Measurements from ENCODE around the gene TSPAN13. TPM values are rescaled to one million over a fixed set of nuclear protein-coding genes. Genes with fewer than 3 reads are reported as not detected.

The TSPAN13 gene
- total and polyA plus RNA-seq, 2 of the 4 experiments (the other 2 are of a cell fraction): 3.0 to 5.0 TPM

- Histone ChIP-seq H3K36me3 (ENCODE audit: control insufficient read depth, insufficient read depth, low read length) (no peaks in the 10 kb centered on the region), H3K14ac (replicated peaks; ENCODE audit: low read depth, low read length) (no peak overlapping the region), H2BK20ac (ENCODE audit: low read depth, low read length) (no peak overlapping the region), H3K9ac (ENCODE audit: low read depth, low read length) (no peak overlapping the region), H2BK5ac (ENCODE audit: low read depth, low read length, poor library complexity, severe bottlenecking) (no peak overlapping the region), H4K91ac (ENCODE audit: insufficient read depth, low read depth, low read length) (no peak overlapping the region), H3K18ac (ENCODE audit: low read depth, low read length) (no peak overlapping the region), H2AK5ac (ENCODE audit: low read depth, low read length) (no peak overlapping the region), H3K9me3 (ENCODE audit: control insufficient read depth, insufficient read depth, low read length) (no peaks in the 10 kb centered on the region), H2AK9ac (replicated peaks; ENCODE audit: low read depth, low read length, poor library complexity) (no peak overlapping the region), H4K20me1 (ENCODE audit: insufficient read depth, low read length) (no peaks in the 10 kb centered on the region), H2BK120ac (ENCODE audit: low read depth, low read length) (no peak overlapping the region), H3K4me3 (ENCODE audit: insufficient read depth, low read depth, low read length) (no peak overlapping the region), H4K8ac (ENCODE audit: low read depth in 2 of 2, low read length in 2 of 2) (no peak overlapping the region), H3K27ac (ENCODE audit: insufficient read depth, low read length) (no peak overlapping the region), H2AFZ (replicated peaks; ENCODE audit: low read length, poor library complexity) (no peak overlapping the region), H3K4me1 (ENCODE audit: control insufficient read depth, insufficient read depth, low read length) (no peaks in the 10 kb centered on the region), H3K4me2 (ENCODE audit: low read depth, low read length) (no peak overlapping the region), H4K5ac (ENCODE audit: low read depth, low read length) (no peak overlapping the region), H3K56ac (ENCODE audit: extremely low read depth, insufficient read depth, low read length) (no peak overlapping the region), H3K9me1 (ENCODE audit: insufficient read depth, low read length) (no peaks in the 10 kb centered on the region), H3K79me1 (ENCODE audit: low read depth in 1 of 2, low read length in 2 of 2) (no peaks in the 10 kb centered on the region), H3K23ac (ENCODE audit: low read depth, low read length) (no peak overlapping the region), H2BK15ac (ENCODE audit: low read depth, low read length) (no peak overlapping the region), H3K27me3 (ENCODE audit: control insufficient read depth, insufficient read depth, low read length) (no peaks in the 10 kb centered on the region), H3K4ac (ENCODE audit: low read depth, low read length) (no peak overlapping the region)
- BruUV-seq (replicated peaks): no TSS peak
- CTCF ChIA-PET: interaction anchor here (0.8 kb wide), 1 partner anchor 13 kb away, joined by 3 read pairs; no protein-coding TSS in a partner anchor
- no peak for ATAC-seq (ENCODE audit: low read depth)
- dilution Hi-C loops (cut with HindIII; ENCODE audit: low sequenced_read_pairs, unreplicated experiment): no loop called here
- peak; percentile 24 for DNase-seq
- in situ Hi-C loops (cut with MboI; ENCODE audit: low sequenced_read_pairs): no loop called here
- POLR2A ChIA-PET (ENCODE audit: unreplicated experiment): no interaction called here
- no peak for TF ChIP-seq MXI1 (IDR thresholded peaks at IDR 0.05; ENCODE audit: borderline replicate concordance, low read depth, low read length)
- no peak for TF ChIP-seq BHLHE40 (IDR thresholded peaks at IDR 0.05; ENCODE audit: low read depth, low read length)
- TF ChIP-seq NFE2L2 (IDR thresholded peaks at IDR 0.05; ENCODE audit: low read depth, low read length): no peak
- no peak for TF ChIP-seq USF2 (IDR thresholded peaks at IDR 0.05; ENCODE audit: low read depth, low read length)
- TF ChIP-seq MAFK (IDR thresholded peaks at IDR 0.05; ENCODE audit: low read depth, low read length): no peak
- no peak for TF ChIP-seq CTCF (conservative IDR thresholded peaks at IDR 0.05; ENCODE audit: low read depth, low read length)
- no peak for TF ChIP-seq RFX5 (IDR thresholded peaks at IDR 0.05; ENCODE audit: low read depth, low read length)
- TF ChIP-seq SMC3 (IDR thresholded peaks at IDR 0.05; ENCODE audit: low read depth, low read length): no peak
- TF ChIP-seq POLR2A (IDR thresholded peaks at IDR 0.05; ENCODE audit: low read depth, low read length): no peak
- no peak for TF ChIP-seq RCOR1 (IDR thresholded peaks at IDR 0.05; ENCODE audit: insufficient replicate concordance, low read length)
- TF ChIP-seq ELK1 (IDR thresholded peaks at IDR 0.05; ENCODE audit: borderline replicate concordance, low read depth, low read length): no peak
- no peak for TF ChIP-seq MAZ (IDR thresholded peaks at IDR 0.05; ENCODE audit: borderline replicate concordance, low read depth, low read length)
- no peak for TF ChIP-seq CEBPB (IDR thresholded peaks at IDR 0.05; ENCODE audit: low read depth, low read length)
- intact Hi-C loops (cut with micrococcal nuclease): loop anchor here (5.0 kb wide), 1 partner anchor 1470 kb away; no protein-coding TSS in a partner anchor
- 100% methylated on average over 2 of the region's 4 CpGs; no CpG with 5 or more reads in 1 of the 2 experiments for WGBS, 2 experiments (ENCODE audit: extremely low coverage in 2 of 2, insufficient read length in 1 of 2)
These were observed 25.8 kb upstream of the TSPAN13 start for GRCh38 chr7:16727736-16728135.
